HepG2 (cell line): ENCODE results near the gene LCN12. TPM values are rescaled to one million over a fixed set of nuclear protein-coding genes. Genes with fewer than 3 reads are reported as not detected.

Source experiments
- ATF7 ChIP-seq, 2 experiments: fragments of 450-650 bp in 1 of 2; sonication (generic) in 1 of 2; formaldehyde crosslinking in 1 of 2; IDR thresholded peaks; 2 replicates each; pipeline versions ENCODE4 v1.4.0 to v1.6.1; 2016 to 2020; ENCODE audit warnings: antibody characterized with exemption in 1 of 2, mild to moderate bottlenecking in 1 of 2, missing genetic modification reagents in 1 of 2
- ESRRA ChIP-seq: sonication (generic); formaldehyde crosslinking; IDR thresholded peaks from 2 replicates; pipeline ENCODE4 v1.5.1; 2020; ENCODE audit warnings: mild to moderate bottlenecking, low read depth, missing genetic modification reagents
- JARID2 ChIP-seq: sonication (generic); formaldehyde crosslinking; IDR thresholded peaks from 2 replicates; pipeline ENCODE4 v1.8.1; 2023; ENCODE audit warnings: missing genetic modification reagents, inconsistent platforms; ENCODE audit not compliant: insufficient replicate concordance
- NAIF1 ChIP-seq: sonication (generic); formaldehyde crosslinking; IDR thresholded peaks from 2 replicates; pipeline ENCODE4 v1.5.0; 2020; ENCODE audit warnings: mild to moderate bottlenecking, missing genetic modification reagents, borderline replicate concordance
- PHF5A ChIP-seq: IDR thresholded peaks from one replicate; pipeline ENCODE4 v1.6.1; 2018; ENCODE audit warnings: low read depth, missing genetic modification reagents; ENCODE audit not compliant: unreplicated experiment
- RFX3 ChIP-seq: IDR thresholded peaks from 2 replicates; pipeline ENCODE4 v1.6.1; 2016; ENCODE audit warnings: missing biosample characterization, missing genetic modification reagents
- ZBTB20 ChIP-seq: sonication (generic); formaldehyde crosslinking; IDR thresholded peaks from 2 replicates; pipeline ENCODE4 v1.8.1; 2023; ENCODE audit warnings: missing genetic modification reagents, low read depth, mild to moderate bottlenecking, borderline replicate concordance
- ZFX ChIP-seq: sonication (generic); formaldehyde crosslinking; IDR thresholded peaks from 2 replicates; pipeline ENCODE4 v1.4.0; 2020; ENCODE audit warnings: mild to moderate bottlenecking, low read depth, missing genetic modification reagents, moderate library complexity
- ZNF34 ChIP-seq: sonication (generic); formaldehyde crosslinking; IDR thresholded peaks from 2 replicates; pipeline ENCODE4 v1.4.0; 2020; ENCODE audit warnings: mild to moderate bottlenecking, missing genetic modification reagents, borderline replicate concordance
- ZNF484 ChIP-seq: sonication (generic); formaldehyde crosslinking; IDR thresholded peaks from 2 replicates; pipeline ENCODE4 v1.5.1; 2020; ENCODE audit warnings: mild to moderate bottlenecking, low read depth, missing genetic modification reagents, borderline replicate concordance
- ZNF607 ChIP-seq: sonication (generic); formaldehyde crosslinking; IDR thresholded peaks from 2 replicates; pipeline ENCODE4 v1.5.1; 2020; ENCODE audit warnings: missing genetic modification reagents, mild to moderate bottlenecking, borderline replicate concordance
- ZNF674 ChIP-seq: sonication (generic); formaldehyde crosslinking; IDR thresholded peaks from 2 replicates; pipeline ENCODE4 v1.5.0; 2020; ENCODE audit warnings: low read depth, mild to moderate bottlenecking, missing genetic modification reagents
- ZSCAN20 ChIP-seq: sonication (generic); formaldehyde crosslinking; IDR thresholded peaks from 2 replicates; pipeline ENCODE4 v1.4.0; 2020; ENCODE audit warnings: missing genetic modification reagents, mild to moderate bottlenecking, borderline replicate concordance
- polyA plus RNA-seq, 8 experiments: library from polyadenylated mRNA; depleted of rRNA in 3 of 8; stranded (reverse) in 7 of 8; unstranded in 1 of 8; fragments of >200 nt; fragmentation: Illumina TruSeq in 4 of 8; extraction: Trizol in 4 of 8; gene quantifications; 2 replicates each; pipeline versions ENCODE4 v1.2.1 to v1.2.3, GENCODE V29; 2011 to 2016; ENCODE audit warnings: low read depth in 4 of 8, missing spikeins in 1 of 8, mixed read lengths in 1 of 8; ENCODE audit not compliant: insufficient read depth in 1 of 8
- total RNA-seq, 5 experiments: library from RNA; depleted of rRNA; stranded (reverse); fragments of >200 nt; fragmentation: Illumina TruSeq; extraction: Trizol; gene quantifications; 2 replicates each; pipeline ENCODE4 v1.2.3, GENCODE V29; 2016; ENCODE audit warnings: low read depth in 1 of 5
- TF ChIP-seq, protein P1 (sequence below): sonication (generic); formaldehyde crosslinking; IDR thresholded peaks from one replicate; pipeline ENCODE4 v1.5.1; 2020; ENCODE audit warnings: mild to moderate bottlenecking, missing genetic modification reagents; ENCODE audit errors: not compliant biosample characterization
- TF ChIP-seq, protein P2 (sequence below): sonication (generic); formaldehyde crosslinking; IDR thresholded peaks from 2 replicates; pipeline ENCODE4 v1.4.0; 2020; ENCODE audit warnings: missing genetic modification reagents

The LCN12 gene
- total and polyA plus RNA-seq, 2 of the 13 experiments (the other 11 are each of a cell fraction or from before 2014, with no cell fraction given): 3.4 to 6.9 TPM

DNA sequence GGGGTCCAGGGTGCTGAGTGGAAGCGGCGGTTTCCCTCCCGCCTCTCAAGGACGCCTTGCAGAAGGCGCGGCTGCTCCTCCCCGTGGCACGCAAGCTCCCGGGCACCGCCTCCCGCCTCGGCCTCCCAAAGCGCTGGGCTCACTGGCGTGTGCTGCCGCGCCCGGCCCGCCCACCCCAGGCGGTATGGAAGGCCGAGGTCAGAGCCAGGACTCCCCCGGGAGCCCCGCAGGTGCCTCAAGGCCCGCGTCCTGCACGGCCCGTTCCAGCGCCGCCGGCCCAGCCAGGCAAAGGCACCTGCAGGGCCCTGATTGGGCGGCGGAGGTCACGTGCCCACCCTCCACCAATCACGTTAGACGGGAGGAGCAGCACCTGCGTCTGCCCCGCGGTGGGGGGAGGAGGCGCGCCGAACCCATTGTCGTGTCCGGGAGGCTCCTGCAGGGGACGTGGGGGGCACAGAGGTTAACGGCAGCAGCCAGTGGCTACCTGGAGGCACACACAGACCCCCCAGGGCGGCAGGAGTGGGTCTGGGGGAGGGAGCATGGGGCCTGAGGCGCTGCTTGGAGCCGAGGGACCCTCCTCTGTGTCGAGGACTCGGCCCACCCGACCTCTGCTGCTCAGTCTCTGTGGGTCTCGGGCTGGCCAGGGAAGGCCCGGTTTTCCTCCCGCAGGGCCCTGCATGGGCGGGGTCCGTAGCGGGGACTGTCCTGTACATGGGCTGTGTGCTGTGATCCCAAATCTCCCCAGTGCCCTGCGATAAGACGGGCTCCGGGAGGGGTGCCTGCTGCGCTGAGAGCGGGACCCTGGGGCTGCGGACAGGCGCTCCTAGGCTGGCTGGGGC is 2.0 kb upstream of the LCN12 start (continued):
- TF ChIP-seq ZSCAN20 (CRISPR knock-in tag): no peak
- TF ChIP-seq NAIF1 (CRISPR knock-in tag): no peak
- no peak for TF ChIP-seq ZNF484
- TF ChIP-seq ATF7 (IDR thresholded peaks at IDR 0.05): no peak
- no peak for TF ChIP-seq ATF7 (CRISPR knock-in tag; IDR thresholded peaks at IDR 0.05)
- TF ChIP-seq RFX3 (CRISPR knock-in tag): no peak
- TF ChIP-seq PHF5A (CRISPR knock-in tag): no peak
- no peak for TF ChIP-seq ZNF674 (CRISPR knock-in tag)
- TF ChIP-seq ZNF607 (CRISPR knock-in tag): peak; percentile 88
- 0 out of 2 replicates have a peak, but pooled peaks have one; percentile 43 for TF ChIP-seq ESRRA
- peak; percentile 90 for TF ChIP-seq ZFX
- no peak for TF ChIP-seq JARID2 (CRISPR knock-in tag)
- TF ChIP-seq, protein P1, sequence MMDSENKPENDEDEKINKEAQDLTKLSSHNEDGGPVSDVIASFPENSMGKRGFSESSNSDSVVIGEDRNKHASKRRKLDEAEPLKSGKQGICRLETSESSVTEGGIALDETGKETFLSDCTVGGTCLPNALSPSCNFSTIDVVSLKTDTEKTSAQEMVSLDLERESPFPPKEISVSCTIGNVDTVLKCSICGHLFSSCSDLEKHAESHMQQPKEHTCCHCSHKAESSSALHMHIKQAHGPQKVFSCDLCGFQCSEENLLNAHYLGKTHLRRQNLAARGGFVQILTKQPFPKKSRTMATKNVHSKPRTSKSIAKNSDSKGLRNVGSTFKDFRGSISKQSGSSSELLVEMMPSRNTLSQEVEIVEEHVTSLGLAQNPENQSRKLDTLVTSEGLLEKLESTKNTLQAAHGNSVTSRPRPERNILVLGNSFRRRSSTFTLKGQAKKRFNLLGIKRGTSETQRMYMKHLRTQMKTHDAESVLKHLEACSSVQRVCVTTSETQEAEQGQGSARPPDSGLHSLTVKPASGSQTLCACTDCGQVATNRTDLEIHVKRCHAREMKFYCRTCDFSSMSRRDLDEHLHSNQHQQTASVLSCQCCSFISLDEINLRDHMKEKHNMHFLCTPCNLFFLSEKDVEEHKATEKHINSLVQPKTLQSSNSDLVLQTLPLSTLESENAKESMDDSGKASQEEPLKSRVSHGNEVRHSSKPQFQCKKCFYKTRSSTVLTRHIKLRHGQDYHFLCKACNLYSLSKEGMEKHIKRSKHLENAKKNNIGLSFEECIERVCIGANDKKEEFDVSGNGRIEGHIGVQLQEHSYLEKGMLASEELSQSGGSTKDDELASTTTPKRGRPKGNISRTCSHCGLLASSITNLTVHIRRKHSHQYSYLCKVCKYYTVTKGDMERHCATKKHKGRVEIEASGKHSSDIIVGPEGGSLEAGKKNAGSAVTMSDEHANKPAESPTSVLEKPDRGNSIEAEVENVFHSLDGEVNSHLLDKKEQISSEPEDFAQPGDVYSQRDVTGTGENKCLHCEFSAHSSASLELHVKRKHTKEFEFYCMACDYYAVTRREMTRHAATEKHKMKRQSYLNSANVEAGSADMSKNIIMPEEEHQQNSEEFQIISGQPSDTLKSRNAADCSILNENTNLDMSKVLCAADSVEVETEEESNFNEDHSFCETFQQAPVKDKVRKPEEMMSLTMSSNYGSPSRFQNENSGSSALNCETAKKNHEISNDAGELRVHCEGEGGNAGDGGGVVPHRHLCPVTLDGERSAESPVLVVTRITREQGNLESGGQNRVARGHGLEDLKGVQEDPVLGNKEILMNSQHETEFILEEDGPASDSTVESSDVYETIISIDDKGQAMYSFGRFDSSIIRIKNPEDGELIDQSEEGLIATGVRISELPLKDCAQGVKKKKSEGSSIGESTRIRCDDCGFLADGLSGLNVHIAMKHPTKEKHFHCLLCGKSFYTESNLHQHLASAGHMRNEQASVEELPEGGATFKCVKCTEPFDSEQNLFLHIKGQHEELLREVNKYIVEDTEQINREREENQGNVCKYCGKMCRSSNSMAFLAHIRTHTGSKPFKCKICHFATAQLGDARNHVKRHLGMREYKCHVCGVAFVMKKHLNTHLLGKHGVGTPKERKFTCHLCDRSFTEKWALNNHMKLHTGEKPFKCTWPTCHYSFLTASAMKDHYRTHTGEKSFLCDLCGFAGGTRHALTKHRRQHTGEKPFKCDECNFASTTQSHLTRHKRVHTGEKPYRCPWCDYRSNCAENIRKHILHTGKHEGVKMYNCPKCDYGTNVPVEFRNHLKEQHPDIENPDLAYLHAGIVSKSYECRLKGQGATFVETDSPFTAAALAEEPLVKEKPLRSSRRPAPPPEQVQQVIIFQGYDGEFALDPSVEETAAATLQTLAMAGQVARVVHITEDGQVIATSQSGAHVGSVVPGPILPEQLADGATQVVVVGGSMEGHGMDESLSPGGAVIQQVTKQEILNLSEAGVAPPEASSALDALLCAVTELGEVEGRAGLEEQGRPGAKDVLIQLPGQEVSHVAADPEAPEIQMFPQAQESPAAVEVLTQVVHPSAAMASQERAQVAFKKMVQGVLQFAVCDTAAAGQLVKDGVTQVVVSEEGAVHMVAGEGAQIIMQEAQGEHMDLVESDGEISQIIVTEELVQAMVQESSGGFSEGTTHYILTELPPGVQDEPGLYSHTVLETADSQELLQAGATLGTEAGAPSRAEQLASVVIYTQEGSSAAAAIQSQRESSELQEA: peak; percentile 28
- TF ChIP-seq, protein P2, sequence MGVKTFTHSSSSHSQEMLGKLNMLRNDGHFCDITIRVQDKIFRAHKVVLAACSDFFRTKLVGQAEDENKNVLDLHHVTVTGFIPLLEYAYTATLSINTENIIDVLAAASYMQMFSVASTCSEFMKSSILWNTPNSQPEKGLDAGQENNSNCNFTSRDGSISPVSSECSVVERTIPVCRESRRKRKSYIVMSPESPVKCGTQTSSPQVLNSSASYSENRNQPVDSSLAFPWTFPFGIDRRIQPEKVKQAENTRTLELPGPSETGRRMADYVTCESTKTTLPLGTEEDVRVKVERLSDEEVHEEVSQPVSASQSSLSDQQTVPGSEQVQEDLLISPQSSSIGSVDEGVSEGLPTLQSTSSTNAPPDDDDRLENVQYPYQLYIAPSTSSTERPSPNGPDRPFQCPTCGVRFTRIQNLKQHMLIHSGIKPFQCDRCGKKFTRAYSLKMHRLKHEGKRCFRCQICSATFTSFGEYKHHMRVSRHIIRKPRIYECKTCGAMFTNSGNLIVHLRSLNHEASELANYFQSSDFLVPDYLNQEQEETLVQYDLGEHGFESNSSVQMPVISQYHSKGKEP (CRISPR knock-in tag): no peak
- peak; percentile 54; the same call in 1 of the 2 replicates for TF ChIP-seq ZBTB20 (CRISPR knock-in tag)
- TF ChIP-seq ZNF34 (CRISPR knock-in tag): no peak
